K562 (cell line): ENCODE data around the gene MEPE. TPM values are rescaled to one million over a fixed set of nuclear protein-coding genes. Genes with fewer than 3 reads are reported as not detected.

Experiments
- ATAC-seq: fragments of 200-7000 bp; cut with Tn5 transposase; 3 replicates; pipeline ENCODE4 v1.9.1; 2020; ENCODE audit warnings: moderate library complexity
- BruUV-seq: library from RNA; stranded (reverse); fragments of 400-500 nt; replicated peaks from 2 replicates; lab custom pipeline; 2021; lab: Mats Ljungman, UMichigan
- CTCF ChIA-PET: fragments of 300-600 bp; formaldehyde crosslinking; extraction: SDS; loops from one replicate; lab custom pipeline; 2021; ENCODE audit warnings: low intra/inter-chr PET ratio; lab: Yijun Ruan, JAX
- POLR2A ChIA-PET: fragments of 300-600, 350-650 bp; sonication (Branson Sonifier 250); formaldehyde crosslinking; extraction: SDS; loops from one replicate; lab custom pipeline; 2021; ENCODE audit warnings: antibody characterized with exemption, inconsistent platforms; lab: Yijun Ruan, JAX
- DNase-seq, 4 experiments: peaks; one replicate each; pipeline versions ENCODE4 v3.0.0 to v3.0.0-alpha.2; 2011 to 2018; ENCODE audit warnings: low spot score in 3 of 4, mixed read lengths in 3 of 4; ENCODE audit errors: extremely low read depth in 1 of 4
- FAIRE-seq: peaks from 2 replicates; lab custom pipeline; 2011; peaks lifted over from hg19 to GRCh38; lab: Jason Lieb, UNC
- H2AFZ ChIP-seq: 2 replicates; pipeline ENCODE4 v1.6.0; 2011; ENCODE audit warnings: low read depth, low read length, control low read depth, inconsistent platforms
- H3K27ac ChIP-seq: fragments of 200-600 bp; 3 replicates; pipeline ENCODE4 v1.8.0; 2011; ENCODE audit warnings: low read depth, mild to moderate bottlenecking, control low read depth, inconsistent platforms, low read length, moderate library complexity, mixed read lengths; ENCODE audit errors: extremely low read depth
- H3K27me3 ChIP-seq, 2 experiments: fragments of 300-600 bp in 1 of 2; 2 replicates in 1 of 2; 3 replicates in 1 of 2; pipeline versions ENCODE4 v1.6.0 to v1.8.0; 2011; ENCODE audit warnings: inconsistent platforms in 2 of 2, low read length in 2 of 2, mild to moderate bottlenecking in 1 of 2, mixed read lengths in 1 of 2, moderate library complexity in 1 of 2; ENCODE audit not compliant: control insufficient read depth in 2 of 2, insufficient read depth in 2 of 2
- H3K36me3 ChIP-seq: fragments of 300-600 bp; 3 replicates; pipeline ENCODE4 v1.8.0; 2011; ENCODE audit warnings: mild to moderate bottlenecking, low read length, inconsistent platforms; ENCODE audit not compliant: control insufficient read depth, insufficient read depth
- H3K4me1 ChIP-seq, 2 experiments: fragments of 200-600 bp in 1 of 2; replicated peaks in 1 of 2; 2 replicates in 1 of 2; 3 replicates in 1 of 2; pipeline versions ENCODE4 v1.5.1 to v1.8.0; 2011; ENCODE audit warnings: inconsistent platforms in 2 of 2, low read length in 2 of 2, mild to moderate bottlenecking in 1 of 2, mixed read lengths in 1 of 2, moderate library complexity in 1 of 2; ENCODE audit not compliant: control insufficient read depth in 2 of 2, insufficient read depth in 2 of 2
- H3K4me2 ChIP-seq: 2 replicates; pipeline ENCODE4 v1.6.1; 2011; ENCODE audit warnings: low read length, control low read depth, inconsistent platforms, mixed read lengths; ENCODE audit not compliant: insufficient read depth
- H3K4me3 ChIP-seq: fragments of 200-600 bp; sonication (generic), shearing (Covaris generic); 2 replicates; pipeline ENCODE4 v1.5.1; 2016; ENCODE audit warnings: control low read depth, inconsistent platforms
- H3K79me2 ChIP-seq: fragments of 200-600 bp; 3 replicates; pipeline ENCODE4 v1.8.0; 2011; ENCODE audit warnings: low read length, inconsistent platforms; ENCODE audit not compliant: control insufficient read depth, insufficient read depth
- H3K9ac ChIP-seq, 2 experiments: 2 replicates each; pipeline versions ENCODE4 v1.6.0 to v1.6.1; 2011; ENCODE audit warnings: low read depth in 2 of 2, low read length in 2 of 2, control low read depth in 1 of 2, inconsistent platforms in 1 of 2, mild to moderate bottlenecking in 1 of 2, mixed read lengths in 1 of 2; ENCODE audit not compliant: insufficient read depth in 1 of 2
- H3K9me1 ChIP-seq: one replicate; pipeline ENCODE4 v1.6.0; 2011; ENCODE audit warnings: inconsistent platforms, mild to moderate bottlenecking, low read length, moderate library complexity; ENCODE audit not compliant: control insufficient read depth, insufficient read depth
- H3K9me3 ChIP-seq: replicated peaks from 2 replicates; pipeline ENCODE4 v1.5.1; 2011; ENCODE audit warnings: low read depth, low read length, inconsistent platforms; ENCODE audit not compliant: control insufficient read depth, insufficient read depth
- H4K20me1 ChIP-seq: replicated peaks from 2 replicates; pipeline ENCODE4 v1.6.1; 2011; ENCODE audit warnings: low read length, inconsistent platforms, mixed read lengths; ENCODE audit not compliant: control insufficient read depth, insufficient read depth
- BHLHE40 ChIP-seq: IDR thresholded peaks from 2 replicates; pipeline ENCODE4 v1.6.1; 2011; ENCODE audit warnings: low read length, improper control_type of control experiment
- CTBP1 ChIP-seq: fragments of 450-650 bp; IDR thresholded peaks from 2 replicates; pipeline ENCODE4 v1.6.1; 2016; ENCODE audit warnings: borderline replicate concordance
- DDX20 ChIP-seq: fragments of 450-650 bp; IDR thresholded peaks from 2 replicates; pipeline ENCODE4 v1.6.1; 2016; ENCODE audit warnings: missing genetic modification characterization, low read depth, mild to moderate bottlenecking, missing compliant biosample characterization, moderate library complexity
- ELF1 ChIP-seq: fragments of 200-800 bp; sonication (Bioruptor generic); IDR thresholded peaks from 2 replicates; pipeline ENCODE4 v1.6.1; 2016; ENCODE audit warnings: missing genetic modification characterization, missing compliant biosample characterization
- HMGN3 ChIP-seq: IDR thresholded peaks from 2 replicates; pipeline ENCODE4 v1.6.1; 2011; ENCODE audit warnings: borderline replicate concordance, low read depth, mild to moderate bottlenecking, mixed read lengths, low read length; ENCODE audit not compliant: insufficient read length; ENCODE audit errors: extremely low read depth
- RCOR1 ChIP-seq, 2 experiments: IDR thresholded peaks; 2 replicates each; pipeline ENCODE4 v1.6.1; 2012; ENCODE audit warnings: low read depth in 2 of 2, low read length in 2 of 2, borderline replicate concordance in 1 of 2, improper control_type of control experiment in 1 of 2
- SAFB ChIP-seq: fragments of 200-400 bp; formaldehyde crosslinking; IDR thresholded peaks from 2 replicates; pipeline ENCODE4 v1.6.1; 2017; ENCODE audit warnings: low read depth, low read length, borderline replicate concordance
- STAT5B ChIP-seq: fragments of 250-450 bp; sonication (Bioruptor Pico); IDR thresholded peaks from 2 replicates; pipeline ENCODE4 v1.8.0; 2021; ENCODE audit warnings: mild to moderate bottlenecking, inconsistent platforms
- ZNF184 ChIP-seq: sonication (generic); formaldehyde crosslinking; IDR thresholded peaks from 2 replicates; pipeline ENCODE4 v1.5.0; 2020; ENCODE audit warnings: missing genetic modification reagents
- ZNF274 ChIP-seq: IDR thresholded peaks from 2 replicates; pipeline ENCODE4 v1.6.1; 2011; ENCODE audit warnings: low read depth, mild to moderate bottlenecking, low read length, moderate library complexity, borderline replicate concordance
- ZNF431 ChIP-seq: sonication (generic); formaldehyde crosslinking; IDR thresholded peaks from 2 replicates; pipeline ENCODE4 v1.8.0; 2022; ENCODE audit warnings: mild to moderate bottlenecking, missing genetic modification reagents
- ZNF740 ChIP-seq, 3 experiments: fragments of 200-800 bp in 1 of 3; sonication (Bioruptor generic) in 1 of 3; sonication (generic) in 1 of 3; formaldehyde crosslinking in 1 of 3; IDR thresholded peaks; 2 replicates each; pipeline versions ENCODE4 v1.6.1 to v1.8.0; 2016 to 2022; ENCODE audit warnings: mild to moderate bottlenecking in 2 of 3, missing compliant biosample characterization in 2 of 3, missing genetic modification characterization in 2 of 3, missing genetic modification reagents in 1 of 3
- WGBS: fragments of 100-300 bp; shearing (Covaris generic); methylation state at CpG from one replicate; pipeline ENCODE4 v1.1.6; 2016; ENCODE audit warnings: low coverage, mixed read lengths; ENCODE audit not compliant: insufficient coverage; ENCODE audit errors: missing lambda C conversion rate; 5-methylcytosine and 5-hydroxymethylcytosine counted together
- in situ Hi-C: fragments of 300-500 bp; cut with MboI; formaldehyde crosslinking; loops from 4 replicates; pipeline ENCODE4 v1.15.0; 2018; ENCODE audit warnings: inconsistent platforms, mixed read lengths
- intact Hi-C: fragments of 100-400 bp; cut with micrococcal nuclease; formaldehyde crosslinking; loops from 2 replicates; pipeline ENCODE4 v1.14.2; 2022
- polyA plus RNA-seq, 8 experiments: library from polyadenylated mRNA; depleted of rRNA in 4 of 8; stranded (reverse) in 5 of 8; unstranded in 3 of 8; fragments of >200 nt; fragmentation: Nextera tagmentation in 2 of 8; fragmentation: Illumina TruSeq in 1 of 8; extraction: Ambion mirVana in 2 of 8; extraction: Trizol in 1 of 8; gene quantifications; 2 replicates each; pipeline versions ENCODE4 v1.2.1 to v1.2.3, GENCODE V29; 2011 to 2014; ENCODE audit warnings: inconsistent platforms in 1 of 8, missing spikeins in 1 of 8
- total RNA-seq, 7 experiments: library from RNA; depleted of rRNA in 6 of 7; stranded (reverse); fragments of >200 nt in 6 of 7; fragmentation: Illumina TruSeq in 2 of 7; extraction: Trizol in 2 of 7; gene quantifications; 2 replicates each; pipeline versions ENCODE4 v1.2.1 to v1.2.3, GENCODE V29; 2011 to 2021; ENCODE audit warnings: low replicate concordance in 1 of 7
- TF ChIP-seq, protein P1 (sequence below): IDR thresholded peaks from 2 replicates; pipeline ENCODE4 v1.6.1; 2011; ENCODE audit not compliant: insufficient read length; ENCODE audit errors: extremely low read depth

Gene MEPE
- total and polyA plus RNA-seq, 9 of the 15 experiments (the other 6 are each of a cell fraction or from before 2014, with no cell fraction given) = not detected

DNA sequence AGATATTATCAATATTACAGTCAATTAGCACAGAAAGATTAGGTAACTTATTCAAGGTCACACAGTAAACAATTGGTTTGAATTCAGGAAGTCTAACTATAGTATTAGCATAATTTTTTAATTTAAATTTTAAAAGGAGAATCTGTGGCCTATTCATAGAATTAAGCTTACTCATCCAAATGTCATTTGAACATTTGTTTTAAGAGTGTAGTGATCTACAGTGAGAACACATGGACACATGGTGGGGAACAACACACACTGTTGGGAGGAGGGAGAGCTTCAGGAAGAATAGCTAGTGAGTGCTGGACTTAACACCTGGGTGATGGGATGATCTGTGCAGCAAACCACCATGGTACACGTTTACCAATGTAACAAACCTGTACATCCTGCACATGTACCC lies 48.3 kb downstream of the MEPE start (continued):
- TF ChIP-seq SAFB = no peak
- no peak for TF ChIP-seq ZNF740 (CRISPR knock-in tag; IDR thresholded peaks at IDR 0.05)
- TF ChIP-seq ZNF740 (tag; IDR thresholded peaks at IDR 0.05) = no peak
- TF ChIP-seq CTBP1 = no peak
- TF ChIP-seq ZNF431 (CRISPR knock-in tag) = no peak
- no peak for TF ChIP-seq ZNF274
- no peak for TF ChIP-seq ZNF184 (CRISPR knock-in tag)
- TF ChIP-seq RCOR1 (IDR thresholded peaks at IDR 0.05; ENCODE audit: borderline replicate concordance in 1 of 2, low read depth in 2 of 2, low read length in 2 of 2) = no peak

GRCh38 chr4:87882321-87882720 lies 49.6 kb downstream of the MEPE start:
- Histone ChIP-seq H3K27me3 (no peaks in the 10 kb centered on the region), H2AFZ (no peak overlapping the region)
- FAIRE-seq = no peak
- in situ Hi-C loops = no loop called here
- no peak for ATAC-seq
- TF ChIP-seq DDX20 (tag) (no peak), STAT5B (CRISPR knock-in tag) (no peak), BHLHE40 (no peak), ELF1 (tag) (no peak), HMGN3 (no peak)
- TF ChIP-seq, protein P1, sequence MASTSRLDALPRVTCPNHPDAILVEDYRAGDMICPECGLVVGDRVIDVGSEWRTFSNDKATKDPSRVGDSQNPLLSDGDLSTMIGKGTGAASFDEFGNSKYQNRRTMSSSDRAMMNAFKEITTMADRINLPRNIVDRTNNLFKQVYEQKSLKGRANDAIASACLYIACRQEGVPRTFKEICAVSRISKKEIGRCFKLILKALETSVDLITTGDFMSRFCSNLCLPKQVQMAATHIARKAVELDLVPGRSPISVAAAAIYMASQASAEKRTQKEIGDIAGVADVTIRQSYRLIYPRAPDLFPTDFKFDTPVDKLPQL = no peak
- TF ChIP-seq, all 486 proteins: peak for 0
- Histone ChIP-seq H4K20me1 (no peaks in the 10 kb centered on the region), H3K4me3 (no peak overlapping the region), H3K27ac (no peak overlapping the region), H3K4me1 (no peaks in the 10 kb centered on the region), H3K4me2 (no peak overlapping the region), H3K9me1 (no peaks in the 10 kb centered on the region), H3K79me2 (no peaks in the 10 kb centered on the region), H3K9me3 (no peaks in the 10 kb centered on the region), H3K36me3 (no peaks in the 10 kb centered on the region), H3K9ac (no peak overlapping the region)
- BruUV-seq = no TSS peak
- ChIA-PET CTCF (no interaction called here), POLR2A (interaction anchor here (0.6 kb wide), 1 partner anchor 22 kb away, joined by 3 read pairs; no protein-coding TSS in a partner anchor)
- WGBS = 0% methylated on average over 1 of the region's 1 CpG
- no peak for DNase-seq
- intact Hi-C loops = no loop called here
